PC-9 (cell line): ENCODE data around the gene GAS7.

Source experiments
- EZH2 ChIP-seq: fragments of 200-600 bp; sonication (generic); IDR thresholded peaks from 2 replicates; pipeline ENCODE4 v1.8.0; 2017; ENCODE audit warnings: antibody characterized with exemption, low read depth
- TF ChIP-seq, protein P1 (sequence below): fragments of 200-600 bp; sonication (generic); conservative IDR thresholded peaks from 2 replicates; pipeline ENCODE4 v1.6.1; 2017; ENCODE audit warnings: mixed run types, antibody characterized with exemption, mild to moderate bottlenecking, moderate library complexity

DNA sequence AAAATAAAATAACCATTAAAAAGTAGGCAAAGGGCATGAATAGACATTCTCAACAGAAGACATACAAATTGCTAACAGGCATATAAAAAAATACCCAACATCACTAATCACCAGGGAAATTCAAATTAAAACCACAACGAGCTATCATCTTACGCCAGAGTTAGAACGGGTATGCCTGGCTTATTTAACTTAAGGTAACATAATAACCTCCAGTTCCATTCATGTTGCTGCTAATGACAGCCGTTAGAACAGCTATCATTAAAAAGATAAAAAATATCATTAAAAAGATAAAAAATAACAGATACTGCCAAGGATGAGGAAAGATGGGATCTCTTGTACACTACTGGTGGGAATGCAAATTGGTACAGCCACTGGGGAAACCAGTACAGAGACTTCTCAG is 89.3 kb downstream of the GAS7 start:
- TF ChIP-seq, protein P1, sequence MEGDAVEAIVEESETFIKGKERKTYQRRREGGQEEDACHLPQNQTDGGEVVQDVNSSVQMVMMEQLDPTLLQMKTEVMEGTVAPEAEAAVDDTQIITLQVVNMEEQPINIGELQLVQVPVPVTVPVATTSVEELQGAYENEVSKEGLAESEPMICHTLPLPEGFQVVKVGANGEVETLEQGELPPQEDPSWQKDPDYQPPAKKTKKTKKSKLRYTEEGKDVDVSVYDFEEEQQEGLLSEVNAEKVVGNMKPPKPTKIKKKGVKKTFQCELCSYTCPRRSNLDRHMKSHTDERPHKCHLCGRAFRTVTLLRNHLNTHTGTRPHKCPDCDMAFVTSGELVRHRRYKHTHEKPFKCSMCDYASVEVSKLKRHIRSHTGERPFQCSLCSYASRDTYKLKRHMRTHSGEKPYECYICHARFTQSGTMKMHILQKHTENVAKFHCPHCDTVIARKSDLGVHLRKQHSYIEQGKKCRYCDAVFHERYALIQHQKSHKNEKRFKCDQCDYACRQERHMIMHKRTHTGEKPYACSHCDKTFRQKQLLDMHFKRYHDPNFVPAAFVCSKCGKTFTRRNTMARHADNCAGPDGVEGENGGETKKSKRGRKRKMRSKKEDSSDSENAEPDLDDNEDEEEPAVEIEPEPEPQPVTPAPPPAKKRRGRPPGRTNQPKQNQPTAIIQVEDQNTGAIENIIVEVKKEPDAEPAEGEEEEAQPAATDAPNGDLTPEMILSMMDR: no peak
- TF ChIP-seq EZH2: no peak
